Stimulated activated CD4-positive, alpha-beta T cell treated with anti-CD3 and anti-CD28 coated beads, TNF-alpha, amount 100 ng/mL, for 48 hours (primary cell): ENCODE data around the gene PDILT.
A peak's percentile ranks its signal among the peaks of the same experiment; 100 is the strongest.

Source experiments
- DNase-seq, 3 donors: peaks; one replicate each; pipeline ENCODE4 v3.0.0-alpha.2; 2020; ENCODE audit warnings: low read depth in 3 of 3

The PDILT gene

GRCh38 chr16:20402651-20403050, 1.9 kb downstream of the PDILT start:
- no peak for DNase-seq

- no peak for DNase-seq
Observed at GRCh38 chr16:20401475-20402016, 3.0 kb downstream of the PDILT start.

GRCh38 chr16:20401066-20401465, 3.5 kb downstream of the PDILT start:
- DNase-seq: no peak

- DNase-seq: no peak
Observed at GRCh38 chr16:20399185-20399584, 5.4 kb downstream of the PDILT start.

- no peak for DNase-seq
Observed at GRCh38 chr16:20398603-20399002, 5.9 kb downstream of the PDILT start.

GRCh38 chr16:20397468-20398074, 7.0 kb downstream of the PDILT start:
- no peak for DNase-seq

GRCh38 chr16:20396846-20397467, 7.6 kb downstream of the PDILT start:
- DNase-seq: no peak

GRCh38 chr16:20395946-20396345, 8.6 kb downstream of the PDILT start:
- no peak for DNase-seq

GRCh38 chr16:20393801-20394577, 10.5 kb downstream of the PDILT start:
- DNase-seq: no peak

GRCh38 chr16:20391045-20391444, 13.5 kb downstream of the PDILT start:
- DNase-seq: no peak

- no peak for DNase-seq
Observed at GRCh38 chr16:20388854-20389253, 15.7 kb downstream of the PDILT start.

- no peak for DNase-seq
Observed at GRCh38 chr16:20387978-20388377, 16.6 kb downstream of the PDILT start.

- peak; percentile 18 to 47 (median 28) for DNase-seq
Observed at GRCh38 chr16:20385844-20386832, 18.4 kb downstream of the PDILT start.

GRCh38 chr16:20383106-20384029, 21.2 kb downstream of the PDILT start:
- DNase-seq: peak; percentile 35 to 44 (median 35)

- DNase-seq: no peak
Observed at GRCh38 chr16:20382202-20382948, 22.2 kb downstream of the PDILT start.

GRCh38 chr16:20380782-20381181, 23.8 kb downstream of the PDILT start:
- no peak for DNase-seq

- no peak for DNase-seq
Observed at GRCh38 chr16:20377181-20377580, 27.4 kb downstream of the PDILT start.

GRCh38 chr16:20372701-20373100, 31.8 kb downstream of the PDILT start:
- DNase-seq: no peak

- DNase-seq: no peak
Observed at GRCh38 chr16:20369452-20370054, 35.0 kb downstream of the PDILT start.
